Measurements from ENCODE around the gene MYH8. TPM values are rescaled to one million over a fixed set of nuclear protein-coding genes. Genes with fewer than 3 reads are reported as not detected.

The MYH8 gene
- total RNA-seq, 3 donors from 2014 or later, result not detected

DNA sequence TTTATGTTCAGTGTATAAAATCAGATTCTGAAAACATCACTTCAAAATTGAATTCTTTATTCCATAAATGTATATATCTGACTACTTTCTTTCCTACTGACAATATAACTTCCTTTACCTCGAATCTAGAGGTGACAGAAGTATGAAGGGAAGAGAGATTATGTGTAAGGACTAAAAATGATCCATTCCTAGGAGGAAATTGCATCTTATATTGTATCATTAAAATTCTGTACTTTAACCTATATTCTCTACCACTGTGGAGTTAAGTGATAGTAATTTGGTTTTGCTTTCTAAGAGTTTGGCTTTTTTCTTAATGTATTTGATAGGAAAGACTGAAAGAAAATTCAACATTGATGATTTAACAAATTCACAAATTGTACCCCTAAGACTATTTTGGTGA lies 36.2 kb upstream of the MYH8 start:
- intact Hi-C loops (cut with DNase I, micrococcal nuclease), result no loop called here
- no peaks in the 10 kb centered on the region for H3K9me3 ChIP-seq
- no peak for DNase-seq
- H3K4me1 ChIP-seq (ENCODE audit: low read depth), result peaks cover 5% of the 10 kb centered on the region
- TF ChIP-seq, protein P1, sequence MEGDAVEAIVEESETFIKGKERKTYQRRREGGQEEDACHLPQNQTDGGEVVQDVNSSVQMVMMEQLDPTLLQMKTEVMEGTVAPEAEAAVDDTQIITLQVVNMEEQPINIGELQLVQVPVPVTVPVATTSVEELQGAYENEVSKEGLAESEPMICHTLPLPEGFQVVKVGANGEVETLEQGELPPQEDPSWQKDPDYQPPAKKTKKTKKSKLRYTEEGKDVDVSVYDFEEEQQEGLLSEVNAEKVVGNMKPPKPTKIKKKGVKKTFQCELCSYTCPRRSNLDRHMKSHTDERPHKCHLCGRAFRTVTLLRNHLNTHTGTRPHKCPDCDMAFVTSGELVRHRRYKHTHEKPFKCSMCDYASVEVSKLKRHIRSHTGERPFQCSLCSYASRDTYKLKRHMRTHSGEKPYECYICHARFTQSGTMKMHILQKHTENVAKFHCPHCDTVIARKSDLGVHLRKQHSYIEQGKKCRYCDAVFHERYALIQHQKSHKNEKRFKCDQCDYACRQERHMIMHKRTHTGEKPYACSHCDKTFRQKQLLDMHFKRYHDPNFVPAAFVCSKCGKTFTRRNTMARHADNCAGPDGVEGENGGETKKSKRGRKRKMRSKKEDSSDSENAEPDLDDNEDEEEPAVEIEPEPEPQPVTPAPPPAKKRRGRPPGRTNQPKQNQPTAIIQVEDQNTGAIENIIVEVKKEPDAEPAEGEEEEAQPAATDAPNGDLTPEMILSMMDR (IDR thresholded peaks at IDR 0.05), result no peak
- peak; percentile 51 for ATAC-seq
- no peak overlapping the region for H3K4me3 ChIP-seq
- H3K36me3 ChIP-seq (ENCODE audit: low read depth), result no peaks in the 10 kb centered on the region

DNA sequence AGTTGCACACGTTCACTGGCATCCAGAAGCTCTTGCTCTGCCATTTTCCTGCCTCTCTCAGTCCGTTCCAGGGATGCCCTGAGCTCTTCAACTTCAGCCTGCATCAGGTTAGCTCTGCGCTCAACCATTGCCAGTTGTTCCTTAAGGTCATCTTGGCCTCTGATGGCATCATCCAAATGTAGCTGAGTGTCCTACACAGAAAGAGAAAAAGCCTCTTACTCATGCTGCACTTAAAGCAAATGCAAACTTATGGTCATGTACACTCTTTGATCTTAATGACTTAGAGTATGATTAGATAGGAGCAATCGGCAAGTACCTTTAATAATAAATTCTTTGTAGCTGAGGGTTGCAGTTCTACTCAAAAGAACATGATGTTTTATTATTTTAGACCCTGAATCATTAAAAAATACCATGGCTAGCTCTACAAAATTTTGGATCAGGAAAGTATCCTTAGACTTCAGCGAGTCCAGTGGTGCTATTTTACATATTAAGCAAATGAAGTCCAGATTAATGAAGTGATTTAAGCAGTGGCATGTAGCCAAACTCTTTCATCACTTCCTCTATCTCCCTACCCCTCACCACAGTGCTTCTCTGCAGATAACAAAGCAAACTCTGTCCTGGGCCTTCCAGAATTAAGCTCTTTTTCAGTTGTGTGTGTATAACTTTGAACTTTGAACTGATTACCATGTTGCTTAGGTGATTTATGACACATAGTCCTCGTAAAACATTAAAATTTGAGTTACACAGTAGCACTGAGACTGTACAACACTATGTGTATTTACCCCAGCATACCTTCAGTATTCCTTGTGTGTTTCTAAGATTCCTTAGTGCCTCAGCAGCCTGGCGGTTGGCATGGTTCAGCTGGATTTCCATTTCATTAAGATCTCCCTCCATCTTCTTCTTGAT lies 25.5 kb upstream of the MYH8 start:
- H3K9me3 ChIP-seq, result no peaks in the 10 kb centered on the region
- H3K36me3 ChIP-seq (ENCODE audit: low read depth), result no peaks in the 10 kb centered on the region
- TF ChIP-seq, protein P1 (IDR thresholded peaks at IDR 0.05), result no peak
- ATAC-seq, result peak; percentile 98
- DNase-seq, result peak in 2 of 3 donors; percentile 38 to 47
- no peak overlapping the region for H3K4me3 ChIP-seq
- intact Hi-C loops (cut with DNase I, micrococcal nuclease), result no loop called here
- H3K4me1 ChIP-seq (ENCODE audit: low read depth), result peaks cover 5% of the 10 kb centered on the region

DNA sequence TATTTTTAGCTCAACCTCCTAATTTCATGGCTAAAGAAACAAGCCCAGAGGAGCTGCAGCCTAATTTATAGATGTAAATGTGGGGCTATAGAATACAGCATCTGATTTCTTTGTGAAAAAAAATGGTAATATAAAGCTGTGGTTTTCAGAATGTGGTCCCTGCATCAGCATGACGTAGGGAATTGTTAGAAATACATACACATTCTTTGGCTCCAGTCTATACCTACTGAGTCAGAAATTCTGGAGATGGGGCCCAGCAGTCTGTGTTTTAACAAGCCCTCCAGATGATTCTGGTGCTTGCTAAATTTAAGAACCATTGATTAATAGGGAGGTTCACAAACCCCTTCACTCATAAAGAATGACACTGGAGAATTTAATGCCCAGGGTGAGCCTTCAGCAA lies 18.1 kb upstream of the MYH8 start:
- Histone ChIP-seq H3K4me1 (ENCODE audit: low read depth) (no peaks in the 10 kb centered on the region), H3K36me3 (ENCODE audit: low read depth) (no peaks in the 10 kb centered on the region), H3K9me3 (no peaks in the 10 kb centered on the region), H3K4me3 (no peak overlapping the region)
- ATAC-seq, result no peak
- intact Hi-C loops (cut with DNase I, micrococcal nuclease), result no loop called here
- TF ChIP-seq, protein P1 (IDR thresholded peaks at IDR 0.05), result no peak
- no peak for DNase-seq

GRCh38 chr17:10435096-10435495 lies 13.3 kb upstream of the MYH8 start:
- no peaks in the 10 kb centered on the region for H3K36me3 ChIP-seq (ENCODE audit: low read depth)
- intact Hi-C loops (cut with DNase I, micrococcal nuclease), result no loop called here
- H3K4me3 ChIP-seq, result no peak overlapping the region
- H3K4me1 ChIP-seq (ENCODE audit: low read depth), result no peaks in the 10 kb centered on the region
- no peak for DNase-seq
- TF ChIP-seq, protein P1 (IDR thresholded peaks at IDR 0.05), result no peak
- H3K9me3 ChIP-seq, result no peaks in the 10 kb centered on the region
- ATAC-seq, result no peak

GRCh38 chr17:10429421-10430045 lies 7.8 kb upstream of the MYH8 start:
- Histone ChIP-seq H3K9me3 (no peaks in the 10 kb centered on the region), H3K4me3 (no peak overlapping the region), H3K4me1 (ENCODE audit: low read depth) (no peaks in the 10 kb centered on the region), H3K36me3 (ENCODE audit: low read depth) (no peaks in the 10 kb centered on the region)
- DNase-seq (no peak), ATAC-seq (no peak)
- TF ChIP-seq, protein P1 (IDR thresholded peaks at IDR 0.05), result no peak
- intact Hi-C loops (cut with DNase I, micrococcal nuclease), result no loop called here
